Kasumi-1 (cell line): Measurements from ENCODE around the gene PTGS1.
A peak's percentile ranks its signal among the peaks of the same experiment; 100 is the strongest.

Experiments
- DNase-seq, 2 experiments: peaks; one replicate each; lab custom pipeline; 2025; lab: John Stamatoyannopoulos, UW

The PTGS1 gene

DNA sequence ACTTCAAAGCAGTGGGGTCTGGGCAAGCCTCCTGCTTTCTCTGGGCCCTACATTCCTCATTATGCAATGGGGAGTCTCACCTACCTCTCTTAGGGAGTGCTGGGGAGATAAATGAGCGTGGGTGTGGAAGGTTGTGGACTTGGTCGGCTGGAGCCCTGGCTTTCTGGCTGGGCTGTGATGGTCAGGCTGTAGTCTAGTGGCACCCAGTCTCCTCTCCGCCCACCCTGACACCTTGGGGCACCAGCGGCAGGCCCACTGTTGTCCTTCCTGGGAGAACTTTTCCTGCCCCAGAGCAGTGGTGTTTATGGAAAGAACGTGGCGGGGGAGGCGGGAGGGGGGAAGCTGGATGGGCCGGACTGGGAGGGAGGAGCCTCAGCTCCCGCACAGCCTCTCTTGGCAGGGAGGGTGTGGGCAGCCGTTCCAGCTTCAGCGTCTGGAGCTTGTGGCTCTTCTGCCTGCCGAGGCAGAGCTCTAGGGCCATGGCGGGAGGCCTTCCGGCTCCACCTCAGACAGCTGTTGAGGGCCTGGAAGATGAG lies 4.1 kb downstream of the PTGS1 start:
- DNase-seq, result no peak

DNA sequence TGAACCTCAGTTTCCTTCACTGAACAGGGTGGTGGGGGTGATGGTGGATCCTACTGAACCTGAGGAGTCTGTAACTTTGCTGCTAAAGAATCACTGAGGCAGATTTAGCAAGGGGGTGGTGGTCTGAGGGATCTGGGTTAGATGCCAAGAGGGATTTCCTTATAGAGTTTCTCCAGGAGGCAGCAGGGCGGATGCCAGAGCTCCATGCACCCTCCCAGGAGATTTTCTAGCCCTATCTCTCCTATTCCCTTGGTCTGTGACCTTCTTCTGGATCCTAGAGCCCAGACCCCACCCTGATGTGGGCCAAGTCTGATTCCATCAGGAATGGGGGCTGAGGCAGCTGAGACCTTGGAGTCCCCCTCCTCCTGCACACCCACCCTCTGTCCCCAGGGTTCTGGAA lies 6.0 kb downstream of the PTGS1 start:
- no peak for DNase-seq

DNA sequence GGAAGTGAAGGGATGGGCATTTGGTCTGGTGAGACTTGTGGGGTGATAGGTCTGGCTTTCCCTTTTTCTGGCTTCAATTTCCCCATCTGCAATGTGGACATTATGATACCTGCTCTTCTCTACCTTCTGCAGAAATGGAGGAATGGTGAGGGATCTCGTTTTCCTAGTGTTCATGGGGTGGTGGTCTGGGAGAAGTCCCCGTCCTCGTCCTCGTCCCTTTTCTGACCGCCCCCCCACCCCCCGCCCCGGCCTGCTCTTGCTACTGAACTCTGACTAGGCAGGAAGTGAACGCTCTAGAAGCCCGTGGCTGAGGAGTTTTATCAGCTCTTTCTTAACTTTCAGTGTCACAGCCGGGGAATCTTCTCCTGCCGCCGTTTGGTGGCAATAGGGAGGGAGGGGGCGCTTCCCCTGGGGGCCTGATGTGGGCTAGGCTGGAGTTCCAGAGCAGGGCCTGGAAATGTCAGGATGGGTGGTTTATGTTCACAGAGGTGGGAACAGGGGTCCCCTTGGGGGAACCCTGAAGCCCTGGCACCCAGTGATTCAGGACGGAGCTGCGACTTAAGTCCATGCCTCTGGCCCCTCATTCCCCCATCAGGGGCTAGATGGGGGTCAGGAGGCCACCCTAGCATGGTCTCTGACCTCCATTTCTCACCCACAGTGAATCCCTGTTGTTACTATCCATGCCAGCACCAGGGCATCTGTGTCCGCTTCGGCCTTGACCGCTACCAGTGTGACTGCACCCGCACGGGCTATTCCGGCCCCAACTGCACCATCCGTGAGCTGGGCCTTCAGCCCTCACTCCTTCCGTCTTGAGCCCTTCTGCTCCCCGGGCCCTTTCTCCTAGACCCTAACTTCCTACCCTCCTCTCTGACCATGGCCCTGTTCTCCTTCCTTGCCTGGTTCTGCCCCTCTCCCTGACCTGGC lies 6.7 kb downstream of the PTGS1 start:
- peak; percentile 54 to 62 for DNase-seq

DNA sequence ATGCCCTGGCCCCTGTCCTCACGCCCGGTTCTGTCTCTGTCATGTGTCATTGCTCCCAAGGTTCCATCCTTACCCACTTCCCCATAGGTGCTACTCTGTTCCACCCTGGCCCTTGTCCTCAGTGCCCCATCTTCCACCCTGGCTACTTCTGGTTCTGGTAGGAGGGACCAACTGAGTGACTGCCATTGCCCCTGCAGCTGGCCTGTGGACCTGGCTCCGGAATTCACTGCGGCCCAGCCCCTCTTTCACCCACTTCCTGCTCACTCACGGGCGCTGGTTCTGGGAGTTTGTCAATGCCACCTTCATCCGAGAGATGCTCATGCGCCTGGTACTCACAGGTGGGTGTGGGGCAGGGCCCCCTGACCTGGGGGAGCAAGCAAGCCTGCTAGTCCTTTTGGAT lies 7.4 kb downstream of the PTGS1 start:
- DNase-seq, result no peak

GRCh38 chr9:122379340-122379739 lies 8.5 kb downstream of the PTGS1 start:
- DNase-seq, result peak in 1 of 2 experiments; percentile 8

GRCh38 chr9:122380293-122380692 lies 9.5 kb downstream of the PTGS1 start:
- DNase-seq, result no peak

GRCh38 chr9:122381206-122381950 lies 10.6 kb downstream of the PTGS1 start:
- DNase-seq, result no peak

DNA sequence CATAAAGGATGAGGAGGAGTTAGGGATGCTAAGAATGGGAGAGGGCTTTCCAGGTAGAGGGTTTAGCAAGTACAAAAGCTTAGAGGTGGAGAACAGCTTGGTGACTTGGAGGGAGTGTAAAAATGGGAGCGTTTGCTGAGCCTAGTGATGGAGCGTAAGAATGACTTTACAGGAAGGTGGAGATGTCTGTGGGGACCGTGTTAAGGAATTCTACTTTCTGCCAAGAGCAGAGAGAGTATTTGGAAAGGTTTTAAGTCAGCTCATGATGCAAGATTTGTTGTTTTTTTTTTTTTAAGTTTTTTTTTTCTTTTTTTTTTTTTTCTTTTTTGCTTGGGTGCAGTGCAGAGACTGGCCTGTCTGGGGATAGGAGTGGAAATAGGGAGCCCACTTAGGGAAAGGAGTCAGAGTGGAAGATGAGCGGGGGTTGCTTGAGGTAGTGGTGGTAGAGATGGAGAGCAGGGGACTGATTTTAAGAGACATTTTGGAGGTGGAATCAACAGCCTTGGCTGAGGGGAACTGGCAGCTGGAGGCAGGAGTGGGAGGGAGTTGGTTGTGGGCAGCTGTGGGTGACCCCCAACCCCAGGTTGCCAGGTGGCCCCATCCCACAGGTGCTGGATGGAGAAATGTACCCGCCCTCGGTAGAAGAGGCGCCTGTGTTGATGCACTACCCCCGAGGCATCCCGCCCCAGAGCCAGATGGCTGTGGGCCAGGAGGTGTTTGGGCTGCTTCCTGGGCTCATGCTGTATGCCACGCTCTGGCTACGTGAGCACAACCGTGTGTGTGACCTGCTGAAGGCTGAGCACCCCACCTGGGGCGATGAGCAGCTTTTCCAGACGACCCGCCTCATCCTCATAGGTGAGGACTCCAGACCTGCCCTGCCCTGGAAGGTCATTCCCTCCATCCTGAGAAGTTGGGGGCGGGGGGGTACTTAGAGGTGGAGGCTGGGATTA lies 12.4 kb downstream of the PTGS1 start:
- no peak for DNase-seq

- no peak for DNase-seq
Observed at GRCh38 chr9:122383992-122384461, 13.2 kb downstream of the PTGS1 start.

DNA sequence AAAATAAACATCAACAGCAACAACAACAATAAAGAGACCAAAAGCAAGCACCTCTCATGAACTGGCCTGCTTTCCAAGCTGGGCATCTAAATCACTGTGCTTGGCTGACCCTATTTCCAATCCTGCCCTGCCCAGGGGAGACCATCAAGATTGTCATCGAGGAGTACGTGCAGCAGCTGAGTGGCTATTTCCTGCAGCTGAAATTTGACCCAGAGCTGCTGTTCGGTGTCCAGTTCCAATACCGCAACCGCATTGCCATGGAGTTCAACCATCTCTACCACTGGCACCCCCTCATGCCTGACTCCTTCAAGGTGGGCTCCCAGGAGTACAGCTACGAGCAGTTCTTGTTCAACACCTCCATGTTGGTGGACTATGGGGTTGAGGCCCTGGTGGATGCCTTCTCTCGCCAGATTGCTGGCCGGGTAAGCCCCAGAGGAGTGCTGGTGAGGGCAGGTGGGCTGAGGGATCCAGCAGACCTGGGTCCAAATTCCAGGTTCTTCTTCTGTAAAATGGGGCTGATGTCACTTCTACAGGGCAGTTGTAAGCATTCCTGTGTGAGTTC lies 15.6 kb downstream of the PTGS1 start:
- DNase-seq, result no peak

DNA sequence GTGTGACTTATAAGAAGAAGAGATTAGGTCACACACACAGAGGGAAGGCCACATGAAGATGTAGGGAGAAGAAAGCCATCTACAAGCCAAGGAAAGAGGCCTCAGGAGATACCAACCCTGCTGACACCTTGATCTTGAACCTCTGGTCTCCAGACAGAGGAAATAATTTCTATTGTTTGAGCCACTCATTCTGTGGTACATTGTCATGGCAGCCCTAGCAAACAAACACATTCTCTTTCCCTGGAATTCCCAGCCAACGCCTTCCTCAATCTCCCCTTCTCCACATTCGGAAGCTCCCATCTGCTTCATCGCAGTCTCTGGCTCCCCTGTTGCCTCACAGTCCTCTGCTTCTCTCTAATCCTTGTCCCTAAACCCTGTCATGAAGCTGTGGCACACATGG lies 16.7 kb downstream of the PTGS1 start:
- DNase-seq, result no peak

- no peak for DNase-seq
Observed at GRCh38 chr9:122389195-122389594, 18.4 kb downstream of the PTGS1 start.

DNA sequence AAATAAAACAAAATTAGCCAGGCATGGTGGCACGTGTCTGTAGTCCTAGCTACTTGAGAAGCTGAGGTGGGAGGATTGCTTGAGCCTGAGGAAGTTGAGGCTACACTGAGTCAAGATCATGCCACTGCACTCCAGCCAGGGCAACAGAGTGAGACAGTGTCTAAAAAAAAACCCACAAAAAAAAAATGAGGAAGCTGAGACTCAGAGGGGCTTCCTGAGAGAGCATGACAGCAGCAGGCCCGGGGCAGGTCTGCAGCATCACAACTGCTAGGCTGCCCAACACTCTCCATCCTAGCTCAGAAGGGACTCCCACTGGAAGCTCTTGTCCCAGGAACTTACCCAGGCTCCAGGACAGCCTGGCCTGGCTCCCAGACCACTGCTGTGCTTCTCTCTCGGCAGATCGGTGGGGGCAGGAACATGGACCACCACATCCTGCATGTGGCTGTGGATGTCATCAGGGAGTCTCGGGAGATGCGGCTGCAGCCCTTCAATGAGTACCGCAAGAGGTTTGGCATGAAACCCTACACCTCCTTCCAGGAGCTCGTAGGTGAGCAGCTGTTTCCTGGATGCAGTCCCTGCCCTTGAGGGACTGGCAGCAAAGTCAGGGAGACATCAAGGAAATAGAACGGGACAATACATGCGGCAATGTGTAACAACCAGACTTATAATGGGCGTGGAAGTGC lies 19.1 kb downstream of the PTGS1 start:
- DNase-seq, result peak; percentile 93 to 94

DNA sequence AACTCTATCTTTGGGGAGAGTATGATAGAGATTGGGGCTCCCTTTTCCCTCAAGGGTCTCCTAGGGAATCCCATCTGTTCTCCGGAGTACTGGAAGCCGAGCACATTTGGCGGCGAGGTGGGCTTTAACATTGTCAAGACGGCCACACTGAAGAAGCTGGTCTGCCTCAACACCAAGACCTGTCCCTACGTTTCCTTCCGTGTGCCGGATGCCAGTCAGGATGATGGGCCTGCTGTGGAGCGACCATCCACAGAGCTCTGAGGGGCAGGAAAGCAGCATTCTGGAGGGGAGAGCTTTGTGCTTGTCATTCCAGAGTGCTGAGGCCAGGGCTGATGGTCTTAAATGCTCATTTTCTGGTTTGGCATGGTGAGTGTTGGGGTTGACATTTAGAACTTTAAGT lies 21.5 kb downstream of the PTGS1 start:
- no peak for DNase-seq

DNA sequence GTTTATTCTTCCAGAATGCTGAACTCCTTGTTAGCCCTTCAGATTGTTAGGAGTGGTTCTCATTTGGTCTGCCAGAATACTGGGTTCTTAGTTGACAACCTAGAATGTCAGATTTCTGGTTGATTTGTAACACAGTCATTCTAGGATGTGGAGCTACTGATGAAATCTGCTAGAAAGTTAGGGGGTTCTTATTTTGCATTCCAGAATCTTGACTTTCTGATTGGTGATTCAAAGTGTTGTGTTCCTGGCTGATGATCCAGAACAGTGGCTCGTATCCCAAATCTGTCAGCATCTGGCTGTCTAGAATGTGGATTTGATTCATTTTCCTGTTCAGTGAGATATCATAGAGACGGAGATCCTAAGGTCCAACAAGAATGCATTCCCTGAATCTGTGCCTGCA lies 21.9 kb downstream of the PTGS1 start:
- DNase-seq, result no peak

GRCh38 chr9:122393284-122393983 lies 22.6 kb downstream of the PTGS1 start:
- peak; percentile 28 to 40 for DNase-seq

- no peak for DNase-seq
Observed at GRCh38 chr9:122394265-122395125, 23.7 kb downstream of the PTGS1 start.

DNA sequence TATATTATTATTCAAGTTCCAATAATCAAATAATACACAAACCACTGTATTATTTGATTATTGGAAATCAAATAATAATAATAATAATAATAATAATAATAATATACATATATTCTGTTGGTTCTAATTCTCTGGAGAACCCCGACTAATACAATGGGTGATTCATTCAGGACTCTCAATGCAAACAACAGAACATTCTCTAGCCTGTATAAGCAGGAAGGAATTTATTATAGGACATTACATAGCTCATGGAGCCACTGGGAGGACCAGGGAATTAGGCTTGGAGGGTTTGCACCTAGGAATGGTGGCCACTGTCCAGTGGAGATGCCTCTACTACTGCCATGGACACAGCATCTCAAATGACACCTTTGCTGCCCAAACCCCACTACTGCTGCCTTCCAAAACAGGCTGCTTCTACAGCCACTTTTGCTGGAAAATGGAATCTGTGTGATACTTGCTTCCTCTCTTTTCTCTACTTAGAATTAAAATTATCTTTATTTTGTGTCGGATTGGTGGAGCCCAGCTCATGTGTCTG lies 25.9 kb downstream of the PTGS1 start:
- DNase-seq, result no peak

GRCh38 chr9:122397749-122398148 lies 26.9 kb downstream of the PTGS1 start:
- DNase-seq, result no peak
